Posterior vena cava (tissue), 2 donors: ENCODE results near the gene IQCH. TPM values are rescaled to one million over a fixed set of nuclear protein-coding genes. Genes with fewer than 3 reads are reported as not detected.
"Not testable (repeated sequence)": the region's sequence is repeated elsewhere in the genome, so short reads cannot be mapped to it uniquely, and the experiment has no call there.

Experiments used
- DNase-seq: peaks from one replicate; pipeline ENCODE4 v3.0.0-alpha.2; 2020; ENCODE audit warnings: low spot score
- intact Hi-C, 2 donors: fragments of 100-400 bp; cut with DNase I; formaldehyde crosslinking; loops; one replicate each; pipeline versions ENCODE4 v1.14.1 to v1.14.2; 2022 to 2023
- total RNA-seq, 2 donors: library from RNA; stranded (reverse); fragmentation: NEBNext Ultra II Directional; extraction: Animal tissue kit (Norgen Biotek cat#: 25700); gene quantifications; one replicate each; pipeline ENCODE4 v1.2.1, GENCODE V29; 2021
- donor health status: DM: yes; HTN: yes; CAD: no.
- donor health status: DM: yes; HTN: yes; CAD: no.

IQCH gene
- total RNA-seq, 2 donors from 2014 or later = 1.2 to 2.3 TPM

DNA sequence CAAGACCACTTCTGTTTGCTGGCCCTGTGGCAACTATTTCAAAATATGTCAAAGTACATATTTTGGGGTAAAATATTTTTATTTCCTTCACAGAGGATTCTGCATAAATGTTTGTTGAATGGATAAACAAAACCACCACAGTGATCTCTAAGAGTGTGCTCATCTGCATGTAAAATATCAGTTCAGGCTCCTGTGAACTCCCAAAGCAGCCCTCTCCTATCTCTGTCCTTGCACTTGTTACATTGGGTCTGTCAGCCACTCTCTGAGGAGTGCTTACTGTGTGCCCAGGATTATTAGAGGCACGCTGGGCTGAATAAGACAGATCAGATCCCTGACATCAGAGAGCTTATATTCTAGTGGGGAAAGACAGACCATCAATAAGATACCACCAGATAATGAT, 27.1 kb downstream of the IQCH start:
- intact Hi-C loops = no loop called here

DNA sequence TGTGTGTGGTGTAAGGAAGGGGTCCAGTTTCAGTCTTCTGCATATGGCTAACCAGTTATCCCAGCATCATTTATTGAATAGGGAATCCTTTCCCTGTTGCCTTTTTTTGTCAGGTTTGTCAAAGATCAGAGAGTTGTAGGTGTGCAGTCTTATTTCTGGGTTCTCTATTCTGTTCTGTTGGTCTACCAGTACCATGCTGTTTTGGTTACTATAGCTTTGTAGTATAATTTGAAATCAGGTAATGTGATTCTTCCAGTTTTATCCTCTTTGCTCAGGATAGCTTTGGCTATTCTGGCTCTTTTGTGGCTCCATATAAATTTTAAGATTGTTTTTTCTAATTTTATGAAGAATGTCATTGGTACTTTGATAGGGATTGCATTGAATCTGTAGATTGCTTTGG, 31.0 kb downstream of the IQCH start:
- DNase-seq, intact Hi-C loops: not testable (repeated sequence)

More for the DNA sequence above, 27.1 kb downstream of the IQCH start:
- DNase-seq = no peak

DNA sequence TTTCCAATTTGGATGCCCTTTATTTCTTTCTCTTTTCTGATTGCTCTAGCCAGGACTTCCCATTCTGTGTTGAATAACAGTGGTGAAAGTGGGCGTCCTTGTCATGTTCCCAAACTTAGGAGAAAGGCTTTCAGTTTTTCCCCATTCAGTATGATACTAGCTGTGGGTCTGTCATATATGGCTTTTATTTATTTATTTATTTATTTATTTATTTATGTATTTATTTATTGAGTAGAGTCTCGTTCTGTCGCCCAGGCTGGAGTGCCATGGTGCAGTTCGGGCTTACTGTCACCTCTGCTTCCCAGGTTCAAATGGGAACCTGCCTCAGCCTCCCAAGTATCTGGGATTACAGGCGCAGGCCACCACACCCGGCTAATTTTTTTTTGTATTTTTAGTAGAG, 31.8 kb downstream of the IQCH start:
- DNase-seq, intact Hi-C loops: not testable (repeated sequence)

DNA sequence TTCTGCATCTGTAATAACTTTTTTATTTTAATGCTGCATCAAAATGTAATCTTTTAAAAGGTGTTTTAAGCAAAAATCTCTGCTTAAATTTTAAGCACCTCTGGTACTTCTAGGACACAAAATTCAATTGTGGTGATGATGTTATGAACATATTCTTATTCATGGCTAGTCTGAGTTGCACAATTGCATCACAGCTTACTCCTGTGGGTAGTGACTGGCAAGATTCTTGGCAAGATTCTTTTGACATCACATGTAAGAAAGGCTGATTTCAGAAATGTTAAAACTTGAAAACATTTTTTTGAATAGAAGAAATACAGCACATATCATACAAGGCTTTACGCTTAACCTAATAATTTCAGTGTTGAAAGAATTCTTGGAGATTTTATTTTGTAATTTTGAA, 35.7 kb downstream of the IQCH start:
- intact Hi-C loops = no loop called here
- no peak for DNase-seq

DNA sequence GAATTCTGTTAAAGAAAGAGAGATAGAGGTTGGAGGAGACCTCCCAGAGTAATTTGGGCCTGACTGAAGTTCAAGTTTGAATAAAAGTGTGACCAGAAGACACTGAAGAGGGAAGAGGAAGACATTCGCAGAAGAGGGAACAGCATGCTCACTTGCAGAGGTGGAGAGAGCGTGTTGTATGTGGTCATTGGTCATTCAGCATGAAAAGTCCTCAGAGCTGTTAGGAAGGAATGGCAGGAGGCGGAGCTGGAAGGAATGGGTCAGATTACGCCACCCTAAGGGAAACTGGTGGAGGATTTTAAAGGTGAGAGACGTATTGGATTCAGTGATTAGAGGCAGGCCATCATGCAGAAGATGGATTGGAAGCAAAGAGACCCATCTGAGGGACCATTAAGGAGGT, 41.6 kb downstream of the IQCH start:
- DNase-seq = no peak
- intact Hi-C loops = loop anchor here in 1 of 2 donors (5.0 kb wide), 1 partner anchor 349 kb away; no protein-coding TSS in a partner anchor

DNA sequence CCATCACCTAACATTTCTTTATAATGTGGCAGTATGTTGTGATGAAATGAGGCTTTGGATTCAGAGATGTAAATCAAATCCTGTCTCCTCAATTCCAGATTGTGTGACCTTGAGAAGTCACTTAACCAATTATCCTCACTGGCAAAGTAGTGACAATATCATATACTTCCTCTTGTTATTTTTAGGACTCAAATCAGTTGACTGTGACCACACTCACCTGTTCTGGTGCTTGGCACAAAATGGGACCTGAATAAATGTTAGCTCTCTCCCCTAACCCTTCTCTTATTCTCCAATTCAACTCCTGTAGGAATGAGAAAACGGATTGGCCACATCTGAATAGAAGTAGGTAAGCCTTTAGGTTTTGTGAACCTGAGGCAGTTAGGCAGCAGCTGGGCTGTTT, 42.1 kb downstream of the IQCH start:
- intact Hi-C loops = loop anchor here in 1 of 2 donors (5.0 kb wide), 1 partner anchor 349 kb away; no protein-coding TSS in a partner anchor
- DNase-seq = no peak

DNA sequence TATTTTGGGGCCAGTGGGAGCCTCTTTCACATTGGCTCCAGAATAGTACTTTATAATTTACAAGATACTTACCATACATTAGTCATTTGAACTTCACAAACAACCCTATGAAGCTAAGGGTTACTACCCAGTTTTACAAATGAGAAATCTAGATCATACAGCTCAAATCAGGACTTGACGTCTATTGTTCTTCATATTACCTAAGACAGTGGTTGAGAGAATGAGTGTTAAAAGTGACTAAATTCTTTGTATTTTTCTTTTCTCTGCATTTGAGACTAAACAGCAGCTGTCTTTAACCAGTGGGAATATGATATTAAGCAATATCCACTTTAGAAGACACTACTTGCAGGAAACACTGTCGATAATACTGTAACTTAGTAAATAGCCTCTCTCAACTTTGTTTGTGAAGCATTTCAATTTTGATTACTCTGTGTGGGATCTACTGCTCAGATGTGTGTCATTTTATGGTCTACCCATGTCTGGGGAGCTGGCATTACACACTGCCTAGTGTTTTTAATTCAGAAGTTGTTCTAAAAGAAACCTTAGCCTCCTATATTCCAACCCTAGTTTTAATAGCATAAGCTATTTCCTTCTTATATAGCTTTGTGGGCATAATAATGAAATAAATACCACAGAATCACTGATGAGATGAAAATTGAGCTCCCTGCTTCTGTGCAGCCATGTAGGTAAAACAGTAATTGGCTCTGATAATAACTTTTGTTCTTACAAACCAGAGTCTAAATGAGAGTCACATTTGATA, 45.9 kb downstream of the IQCH start:
- no peak for DNase-seq
- intact Hi-C loops = no loop called here

DNA sequence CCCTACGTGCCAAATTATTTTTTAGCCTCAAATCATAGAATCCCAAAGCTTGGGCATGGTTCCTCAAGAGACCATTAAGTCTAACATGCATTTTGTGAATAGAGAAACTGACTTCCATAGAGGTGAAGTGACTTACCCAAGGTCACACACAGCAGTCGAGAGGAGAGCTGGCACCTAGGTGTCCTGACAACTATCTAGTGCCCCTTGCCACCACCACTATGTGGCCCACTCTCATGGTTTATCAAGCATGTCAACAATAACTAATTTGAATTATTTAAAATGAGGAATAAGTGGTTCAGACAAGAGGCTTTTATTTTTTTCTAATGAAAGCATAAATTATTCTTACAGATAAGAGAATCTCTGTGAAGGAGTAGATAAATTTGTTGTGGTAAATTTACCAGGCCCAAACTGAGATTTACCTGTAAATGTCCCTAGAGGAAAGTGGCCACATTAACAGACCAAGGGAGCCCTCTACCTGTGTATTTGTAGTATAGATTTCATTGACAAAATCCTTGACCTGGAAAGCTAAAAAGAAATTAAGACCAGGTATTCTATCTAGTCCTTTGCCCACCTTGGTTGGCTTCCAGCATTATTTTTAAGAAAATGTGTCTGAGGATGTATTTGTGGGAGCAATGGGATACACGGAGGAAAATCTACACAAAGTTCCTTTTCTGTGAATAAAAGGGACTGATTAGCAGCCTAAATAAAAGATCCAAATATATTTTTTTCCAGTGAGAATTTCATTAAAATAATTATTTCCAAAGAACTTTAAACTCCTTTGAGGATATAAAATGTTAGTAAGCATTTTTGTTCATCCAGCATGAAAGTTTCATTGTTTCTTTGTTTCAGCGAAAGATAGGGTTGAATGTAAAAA, 49.1 kb downstream of the IQCH start:
- no peak for DNase-seq

DNA sequence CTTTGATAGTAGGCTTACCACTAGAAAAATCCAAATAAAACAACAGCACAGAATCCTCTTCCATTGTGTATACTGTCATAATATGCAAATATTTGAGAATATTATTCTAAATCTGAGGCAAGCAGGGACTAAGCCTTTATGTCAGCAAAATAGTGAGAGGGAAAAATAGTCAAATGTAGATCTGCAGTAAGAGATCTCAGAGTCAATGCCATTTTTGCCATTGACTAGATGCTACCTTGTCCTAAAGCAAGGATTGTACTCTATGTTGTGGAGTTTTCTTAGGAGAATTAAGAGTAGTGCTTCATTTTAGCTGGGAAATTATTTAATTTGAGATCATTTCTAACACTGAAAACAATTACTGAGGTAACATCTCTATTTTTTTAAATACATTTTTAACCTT, 50.2 kb downstream of the IQCH start:
- intact Hi-C loops = loop anchor here in 1 of 2 donors (5.0 kb wide), 1 partner anchor 357 kb away; no protein-coding TSS in a partner anchor
- DNase-seq = no peak

More for the DNA sequence above, 49.1 kb downstream of the IQCH start:
- intact Hi-C loops = no loop called here

DNA sequence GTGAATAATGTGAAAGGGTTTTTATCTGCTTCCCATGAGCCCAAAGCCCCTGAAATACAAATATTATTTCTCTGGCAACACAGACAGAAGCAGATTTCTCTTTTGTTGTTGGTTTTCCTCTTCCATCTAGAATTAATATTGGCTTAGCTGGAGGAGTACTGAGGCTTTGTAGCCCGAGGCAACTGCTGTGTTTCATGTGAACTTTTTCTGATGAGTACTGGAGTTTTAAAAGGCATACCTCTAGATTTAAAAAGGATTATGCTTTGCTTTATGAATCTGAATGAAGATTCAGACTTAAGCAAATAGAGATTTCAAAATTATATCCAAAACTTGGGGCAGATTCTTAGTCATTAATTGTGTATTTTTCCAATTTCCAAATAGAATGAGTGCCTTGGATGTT, 50.9 kb downstream of the IQCH start:
- DNase-seq = no peak
- intact Hi-C loops = loop anchor here in 1 of 2 donors (5.0 kb wide), 1 partner anchor 358 kb away; no protein-coding TSS in a partner anchor

DNA sequence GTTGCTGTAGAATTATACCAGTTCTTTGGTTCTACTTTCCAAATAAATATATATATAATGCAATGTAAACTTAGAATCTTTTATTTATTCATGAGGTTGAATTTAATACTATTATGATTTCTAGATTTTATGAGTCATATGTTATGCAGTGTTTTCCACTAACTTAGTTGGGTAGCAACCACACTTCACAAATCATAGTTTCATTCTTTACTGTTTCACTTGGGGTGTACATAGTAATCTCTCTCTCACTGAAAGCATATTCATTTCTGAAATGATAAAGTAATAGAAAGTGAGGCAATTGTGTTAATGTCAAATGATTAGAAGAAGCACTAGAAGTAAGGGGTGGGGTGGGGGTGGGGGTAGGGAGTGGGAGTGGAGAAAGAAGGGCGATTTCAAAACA, 52.6 kb downstream of the IQCH start:
- no peak for DNase-seq
- intact Hi-C loops = loop anchor here in 1 of 2 donors (5.0 kb wide), 1 partner anchor 360 kb away; no protein-coding TSS in a partner anchor

DNA sequence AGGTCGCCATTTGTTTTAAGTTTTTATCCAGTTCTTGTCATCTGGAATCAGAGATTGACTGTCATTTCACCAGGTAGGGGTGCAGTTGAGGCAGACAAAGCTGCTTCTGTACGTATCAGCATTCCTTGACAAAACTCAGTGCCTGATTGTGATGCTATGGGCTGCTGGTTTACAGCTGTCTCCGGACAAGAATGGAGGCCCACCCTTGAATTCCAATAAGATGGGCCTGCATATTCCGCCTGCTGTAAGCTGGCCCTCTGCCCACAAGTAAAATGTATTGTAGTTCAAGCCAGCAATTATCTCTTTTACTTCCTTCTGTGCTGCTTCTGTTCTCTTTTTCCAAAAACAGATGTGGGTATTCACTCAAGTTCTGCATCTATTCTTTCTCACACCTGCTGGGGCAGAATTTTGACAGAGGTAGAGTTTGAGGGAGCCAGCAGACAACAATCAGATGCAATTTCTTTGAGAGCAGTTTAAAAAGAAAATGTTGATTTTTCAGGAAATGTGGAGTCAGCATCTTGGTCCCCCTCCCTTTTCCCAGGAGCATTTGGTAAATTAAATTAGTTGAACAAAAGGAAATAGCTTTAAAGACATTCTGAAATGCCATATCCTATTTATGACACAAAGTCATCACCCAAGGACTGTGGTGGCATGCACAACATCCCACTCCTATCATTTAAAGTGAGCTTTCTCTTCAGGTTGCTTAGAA, 53.5 kb downstream of the IQCH start:
- intact Hi-C loops = loop anchor here in 1 of 2 donors (5.0 kb wide), 1 partner anchor 361 kb away; no protein-coding TSS in a partner anchor
- no peak for DNase-seq

DNA sequence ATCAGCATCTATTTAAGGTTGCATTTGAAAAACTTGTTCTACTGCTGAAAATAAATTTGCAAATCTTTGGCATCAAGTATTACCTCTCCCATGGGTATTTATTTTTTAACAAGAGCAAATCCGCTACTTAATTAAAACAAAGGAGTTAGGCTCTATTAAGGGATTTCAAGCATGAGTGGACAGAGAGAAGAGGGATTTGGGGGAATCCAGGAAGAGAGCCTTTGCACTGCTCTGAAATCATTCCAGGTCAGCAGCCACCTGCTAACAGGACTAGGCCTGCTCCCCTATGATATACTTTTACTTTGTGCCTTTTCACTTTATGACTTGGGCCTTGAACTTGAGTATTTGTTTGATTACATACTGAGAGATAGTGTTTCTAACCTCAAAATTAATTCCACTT, 57.1 kb downstream of the IQCH start:
- DNase-seq = no peak
- intact Hi-C loops = no loop called here

DNA sequence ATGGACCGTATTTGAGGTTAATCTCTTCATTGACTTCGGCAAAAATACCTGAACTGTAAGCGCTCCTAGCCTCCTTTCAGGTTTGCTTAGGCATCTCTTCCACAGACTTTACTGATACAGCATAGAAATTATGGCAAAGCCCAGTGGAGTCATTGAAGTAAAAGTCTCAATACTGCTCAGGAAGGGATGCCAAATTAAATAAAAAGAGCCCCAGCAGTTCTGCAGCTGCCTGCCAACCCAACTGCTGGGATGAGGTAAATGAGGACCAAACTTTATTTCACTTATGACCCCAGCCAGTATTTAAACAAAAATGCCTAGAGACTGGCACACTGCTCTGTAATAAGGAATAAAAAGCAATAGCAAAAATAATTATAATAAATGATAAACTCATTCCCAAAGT, 65.4 kb downstream of the IQCH start:
- intact Hi-C loops = no loop called here
- DNase-seq = no peak

DNA sequence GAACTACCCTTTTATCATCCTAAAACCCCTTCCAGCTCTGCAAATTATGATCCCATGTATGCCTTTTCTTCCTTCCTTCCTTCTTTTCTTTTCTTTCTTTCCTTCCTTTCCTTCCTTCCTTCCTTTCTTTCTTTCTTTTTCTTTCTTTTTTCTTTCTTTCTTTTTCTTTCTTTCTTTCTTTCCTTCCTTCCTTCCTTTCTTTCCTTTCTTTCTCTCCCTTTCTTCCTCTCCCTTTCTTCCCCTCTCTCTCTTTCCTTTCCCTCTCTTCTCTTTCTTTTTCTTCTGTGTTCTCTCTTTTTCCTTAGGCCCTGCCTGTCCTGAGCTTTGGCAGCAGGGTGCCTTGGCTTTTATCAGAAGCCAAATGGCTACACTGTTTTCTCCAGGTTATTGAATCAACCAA, 66.8 kb downstream of the IQCH start:
- intact Hi-C loops = no loop called here
- DNase-seq = no peak

DNA sequence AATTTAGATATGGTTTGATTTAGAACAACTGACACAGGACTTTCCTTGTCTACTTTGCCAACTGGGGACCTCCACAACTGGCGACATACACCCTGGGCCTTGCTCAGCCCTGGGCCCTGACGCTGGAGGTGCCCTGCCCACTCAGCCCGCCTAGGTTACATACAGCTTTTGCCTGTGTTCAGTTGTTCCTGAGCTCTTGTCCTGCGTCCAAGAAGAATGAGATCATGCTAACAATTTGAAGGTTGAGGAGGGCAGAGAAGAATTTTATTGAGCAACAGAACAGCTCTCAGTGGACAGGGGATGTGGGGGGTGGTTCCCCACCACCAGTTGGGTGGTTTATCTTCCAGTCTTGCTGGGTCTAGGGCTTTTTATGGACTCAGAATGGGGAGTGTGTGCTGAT, 67.9 kb downstream of the IQCH start:
- intact Hi-C loops = no loop called here
- no peak for DNase-seq

DNA sequence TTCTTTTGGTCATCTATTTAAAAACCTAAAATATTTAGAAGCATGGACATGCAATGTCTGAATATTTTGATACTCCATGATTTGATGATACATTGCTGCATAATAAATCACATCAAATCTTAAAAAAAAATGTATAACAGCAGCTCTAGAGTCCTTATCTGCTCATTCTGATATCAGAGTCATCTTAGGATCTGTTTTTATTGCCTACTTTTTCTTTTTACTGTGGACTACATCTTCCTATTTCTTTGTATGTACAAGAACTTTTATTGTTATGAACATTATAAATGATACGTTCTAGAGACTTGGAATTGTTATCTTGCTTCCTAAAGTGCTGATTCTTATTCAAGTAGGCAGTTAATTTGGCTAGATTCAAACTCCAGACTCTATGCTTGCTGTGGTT, 72.7 kb downstream of the IQCH start:
- intact Hi-C loops = no loop called here
- no peak for DNase-seq

DNA sequence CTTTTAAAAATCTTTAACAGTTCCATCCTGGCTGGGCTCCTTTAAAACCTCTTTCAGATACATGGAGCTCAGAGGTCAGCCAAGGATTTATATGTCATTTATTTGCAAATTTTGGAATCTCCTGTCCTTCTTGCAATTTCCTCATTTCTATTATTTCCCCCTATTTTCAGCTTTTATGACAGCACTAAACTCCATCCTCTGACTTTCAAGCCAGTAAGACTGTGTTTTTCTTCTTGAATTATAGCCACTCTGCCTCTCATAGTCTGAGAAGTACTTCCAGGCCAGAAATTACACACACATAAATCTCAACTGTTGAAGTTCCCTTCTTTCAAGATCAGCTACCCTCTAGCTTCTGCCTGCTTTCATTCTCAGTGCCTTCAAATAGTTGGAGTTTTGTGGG, 73.2 kb downstream of the IQCH start:
- no peak for DNase-seq
- intact Hi-C loops = no loop called here

DNA sequence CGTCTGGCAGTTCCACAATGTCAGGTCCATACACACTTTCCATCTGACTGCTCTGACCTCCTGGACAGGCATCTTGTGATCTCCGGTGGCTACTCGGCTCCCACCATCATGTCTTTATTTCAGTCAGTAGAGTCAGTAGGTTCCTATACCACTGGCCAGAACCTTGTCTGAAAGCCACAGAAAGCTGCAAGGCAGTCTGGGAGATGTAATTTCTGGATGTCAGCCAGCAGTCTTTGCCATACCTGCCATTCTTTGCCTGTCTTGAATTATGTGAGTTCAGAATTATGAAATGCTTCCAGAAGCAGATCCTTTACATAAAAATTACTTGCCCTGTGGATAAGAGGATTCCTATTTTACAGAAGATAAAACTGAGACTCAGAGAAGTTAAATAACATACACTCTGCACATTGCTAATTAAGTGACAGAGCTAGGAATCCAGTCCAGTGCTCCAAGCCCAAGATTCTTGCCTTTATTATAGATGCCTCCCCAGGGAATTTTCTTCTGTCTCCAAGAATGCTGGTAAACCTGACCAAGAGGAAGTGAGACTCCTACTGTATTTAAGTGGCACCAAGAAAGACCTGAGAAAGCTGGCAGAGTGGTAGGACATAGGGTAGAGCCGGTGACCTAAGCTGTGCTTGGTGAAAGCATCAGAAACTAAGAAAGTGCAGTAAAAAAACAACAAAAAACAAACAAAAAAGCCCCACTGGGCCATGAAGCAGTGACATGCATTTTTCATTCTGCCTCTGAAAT, 75.6 kb downstream of the IQCH start:
- intact Hi-C loops = no loop called here
- no peak for DNase-seq
